ENCODE data around the gene MFAP3L. TPM values are rescaled to one million over a fixed set of nuclear protein-coding genes. Genes with fewer than 3 reads are reported as not detected.

Gene MFAP3L
- 0.36 and 1.4 TPM in 2 replicates for total RNA-seq

DNA sequence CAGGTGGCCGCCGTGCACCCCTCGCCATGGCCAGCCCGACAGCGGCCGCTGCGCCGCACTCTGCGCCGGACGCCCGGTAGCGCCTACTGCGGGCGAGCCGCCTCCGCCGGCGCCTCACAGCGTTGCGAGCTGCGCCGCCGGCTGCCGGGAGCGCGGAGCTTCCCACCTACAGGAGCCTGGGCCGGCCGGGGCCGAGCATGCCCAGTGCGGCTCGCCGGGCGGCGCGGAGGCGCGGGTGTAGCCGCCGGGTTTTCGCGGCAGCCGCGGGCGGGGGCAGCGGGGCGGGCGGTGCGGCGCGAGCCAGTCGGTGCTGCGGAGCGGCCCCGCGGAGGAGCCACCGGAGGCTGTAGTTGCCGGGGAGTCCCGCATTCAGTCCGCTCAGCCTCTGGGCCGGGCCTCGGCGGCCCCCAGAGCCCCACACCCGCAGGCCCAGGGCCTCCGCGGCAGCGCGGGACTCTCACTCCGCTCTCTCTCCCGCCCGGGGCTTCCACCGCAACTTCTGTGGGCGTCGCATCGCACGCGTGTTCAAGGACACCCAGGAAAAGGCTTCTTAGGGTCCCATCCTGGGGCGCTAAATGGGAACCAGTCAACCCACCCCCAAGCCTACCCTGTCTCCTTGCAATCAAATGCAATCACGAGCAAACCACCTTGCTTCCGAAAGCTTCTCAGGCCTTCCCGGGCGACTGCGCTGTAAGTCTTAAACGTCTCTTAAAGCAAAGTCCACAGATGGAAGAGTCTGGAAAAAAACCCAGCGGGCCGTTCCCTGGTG lies at the start of gene MFAP3L:
Gene MFAP3L, minus strand, starts transcription at position 143 of the 769 bp plus-strand sequence. CDS start 20,518 bp downstream, outside the sequence.

Other genes starting within 250 kb of the MFAP3L start
- gene AADAT, start 63.6 kb upstream of the MFAP3L start, total RNA-seq, result 0.81 and 1.0 TPM in 2 replicates